Endodermal cell (in vitro differentiated cells): ENCODE data around the gene OBSL1. TPM values are rescaled to one million over a fixed set of nuclear protein-coding genes. Genes with fewer than 3 reads are reported as not detected.

Experiments used
- DNase-seq: peaks from one replicate; pipeline ENCODE4 v3.0.0-alpha.2; 2017
- H3K27ac ChIP-seq: 2 replicates; pipeline ENCODE4 v1.5.1; 2013; ENCODE audit warnings: mild to moderate bottlenecking, low read depth, low read length, moderate library complexity
- H3K27me3 ChIP-seq: 2 replicates; pipeline ENCODE4 v1.6.1; 2013; ENCODE audit warnings: mild to moderate bottlenecking, low read length, moderate library complexity; ENCODE audit not compliant: insufficient read depth, control insufficient read depth, poor library complexity, severe bottlenecking
- H3K36me3 ChIP-seq: 2 replicates; pipeline ENCODE4 v1.7.0; 2013; ENCODE audit warnings: mild to moderate bottlenecking, low read length, moderate library complexity; ENCODE audit not compliant: control insufficient read depth, insufficient read depth
- H3K4me1 ChIP-seq: one replicate; pipeline ENCODE4 v1.7.0; 2013; ENCODE audit warnings: low read length; ENCODE audit not compliant: control insufficient read depth, insufficient read depth
- H3K4me3 ChIP-seq: 2 replicates; pipeline ENCODE4 v1.5.1; 2013; ENCODE audit warnings: mild to moderate bottlenecking, low read length, moderate library complexity
- H3K9ac ChIP-seq: 2 replicates; pipeline ENCODE4 v1.6.1; 2013; ENCODE audit warnings: mild to moderate bottlenecking, low read length, moderate library complexity; ENCODE audit not compliant: poor library complexity, severe bottlenecking; ENCODE audit errors: extremely low read depth
- H3K9me3 ChIP-seq: 2 replicates; pipeline ENCODE4 v1.6.1; 2013; ENCODE audit warnings: mild to moderate bottlenecking, low read length, moderate library complexity; ENCODE audit not compliant: control insufficient read depth
- H3K27ac Mint-ChIP-seq: 2 replicates; pipeline ENCODE4 v1.8.0; 2020; ENCODE audit warnings: mixed read lengths
- H3K27me3 Mint-ChIP-seq: 2 replicates; pipeline ENCODE4 v1.8.0; 2021; ENCODE audit warnings: mild to moderate bottlenecking, mixed read lengths; ENCODE audit not compliant: insufficient read depth
- H3K36me3 Mint-ChIP-seq: 2 replicates; pipeline ENCODE4 v1.8.0; 2020; ENCODE audit warnings: low read depth, mixed read lengths
- H3K4me1 Mint-ChIP-seq: 2 replicates; pipeline ENCODE4 v1.8.0; 2020; ENCODE audit warnings: mixed read lengths
- H3K4me3 Mint-ChIP-seq: 2 replicates; pipeline ENCODE4 v1.8.0; 2020; ENCODE audit warnings: mild to moderate bottlenecking, moderate library complexity, mixed read lengths
- H3K9me3 Mint-ChIP-seq: 2 replicates; pipeline ENCODE4 v1.8.0; 2020; ENCODE audit warnings: mild to moderate bottlenecking, mixed read lengths
- CTCF ChIP-seq: fragments of 200-600 bp; sonication (generic); conservative IDR thresholded peaks from 2 replicates; pipeline ENCODE4 v1.5.0; 2021; ENCODE audit warnings: antibody characterized with exemption, mild to moderate bottlenecking
- WGBS, 2 experiments: methylation state at CpG; one replicate each; pipeline versions ENCODE4 v1.1.5 to v1.1.7; 2013; ENCODE audit warnings: missing lambda C conversion rate in 2 of 2, mixed read lengths in 1 of 2; ENCODE audit not compliant: insufficient coverage in 1 of 2, insufficient read length in 1 of 2; 5-methylcytosine and 5-hydroxymethylcytosine counted together
- total RNA-seq, 2 donors: library from RNA; stranded (reverse); fragmentation: NEBNext Ultra II Directional in 1 of 2; extraction: Animal tissue kit (Norgen Biotek cat#: 25700) in 1 of 2; gene quantifications; 2 replicates in 1 of 2; 3 replicates in 1 of 2; pipeline ENCODE4 v1.2.1, GENCODE V29; 2021

The OBSL1 gene
- total RNA-seq, 2 donors from 2014 or later = 156 to 162 TPM

- peaks cover 22% of the 10 kb centered on the region for H3K36me3 Mint-ChIP-seq
- 91 to 92% methylated on average over 6 to 14 of the region's 15 CpGs for WGBS, 2 experiments
- DNase-seq = no peak
- no peak overlapping the region for H3K4me3 ChIP-seq
- H3K36me3 ChIP-seq = no peaks in the 10 kb centered on the region
- no peaks in the 10 kb centered on the region for H3K4me1 ChIP-seq
- H3K27ac Mint-ChIP-seq = no peak overlapping the region
- no peak overlapping the region for H3K4me3 Mint-ChIP-seq
- H3K9me3 ChIP-seq = no peaks in the 10 kb centered on the region
- no peaks in the 10 kb centered on the region for H3K27me3 ChIP-seq
- no peaks in the 10 kb centered on the region for H3K27me3 Mint-ChIP-seq
- TF ChIP-seq CTCF = no peak
- H3K9me3 Mint-ChIP-seq = no peaks in the 10 kb centered on the region
- no peak overlapping the region for H3K27ac ChIP-seq
- H3K9ac ChIP-seq = no peak overlapping the region
- peaks cover 5% of the 10 kb centered on the region for H3K4me1 Mint-ChIP-seq
Observed at GRCh38 chr2:219612577-219613286, 41.4 kb upstream of the OBSL1 start.

GRCh38 chr2:219611866-219612576, 40.7 kb upstream of the OBSL1 start:
- no peak overlapping the region for H3K4me3 Mint-ChIP-seq
- H3K9me3 Mint-ChIP-seq = no peaks in the 10 kb centered on the region
- no peak for DNase-seq
- peaks cover 29% of the 10 kb centered on the region for H3K36me3 Mint-ChIP-seq
- H3K9me3 ChIP-seq = no peaks in the 10 kb centered on the region
- peaks cover 5% of the 10 kb centered on the region for H3K4me1 Mint-ChIP-seq
- H3K36me3 ChIP-seq = no peaks in the 10 kb centered on the region
- no peak overlapping the region for H3K27ac Mint-ChIP-seq
- H3K9ac ChIP-seq = no peak overlapping the region
- no peaks in the 10 kb centered on the region for H3K4me1 ChIP-seq
- H3K27me3 ChIP-seq = no peaks in the 10 kb centered on the region
- H3K27ac ChIP-seq = no peak overlapping the region
- 82 to 85% methylated on average over 9 to 12 of the region's 12 CpGs for WGBS, 2 experiments
- no peaks in the 10 kb centered on the region for H3K27me3 Mint-ChIP-seq
- no peak for TF ChIP-seq CTCF
- H3K4me3 ChIP-seq = no peak overlapping the region

- peaks cover under 1% of the 10 kb centered on the region for H3K36me3 ChIP-seq
- no peak overlapping the region for H3K4me3 ChIP-seq
- Mint-ChIP-seq H3K4me1 (peaks cover 5% of the 10 kb centered on the region), H3K27me3 (no peaks in the 10 kb centered on the region), H3K9me3 (no peaks in the 10 kb centered on the region), H3K27ac (no peak overlapping the region), H3K4me3 (no peak overlapping the region), H3K36me3 (peaks cover 32% of the 10 kb centered on the region)
- no peak overlapping the region for H3K9ac ChIP-seq
- no peaks in the 10 kb centered on the region for H3K9me3 ChIP-seq
- H3K27me3 ChIP-seq = no peaks in the 10 kb centered on the region
- TF ChIP-seq CTCF = no peak
- whole genome bisulfite sequencing, 2 experiments = 95% methylated on average over 9 of the region's 9 CpGs; no CpG with 5 or more reads in 1 of the 2 experiments
- H3K27ac ChIP-seq = no peak overlapping the region
- no peak for DNase-seq
- no peaks in the 10 kb centered on the region for H3K4me1 ChIP-seq
Observed at GRCh38 chr2:219611306-219611705, 40.0 kb upstream of the OBSL1 start.
